PFSK-1 (cell line): ENCODE measurements around the gene COL23A1.

Source experiments
- FOXP2 ChIP-seq: optimal IDR thresholded peaks from 2 replicates; pipeline ENCODE3; 2011; ENCODE audit warnings: borderline replicate concordance, control low read depth, inconsistent platforms; ENCODE audit not compliant: insufficient read depth; ENCODE audit errors: extremely low read length, extremely low read depth
- POLR2AphosphoS5 ChIP-seq: IDR thresholded peaks from 2 replicates; pipeline ENCODE4 v1.6.1; 2012; ENCODE audit warnings: low read depth, mild to moderate bottlenecking, control low read depth, low read length, moderate library complexity
- REST ChIP-seq, 2 experiments: IDR thresholded peaks; 2 replicates each; pipeline versions ENCODE4 v1.6.1 to v1.8.0; 2011 to 2012; ENCODE audit warnings: low read depth in 2 of 2, low read length in 2 of 2, control low read depth in 1 of 2, inconsistent platforms in 1 of 2, mild to moderate bottlenecking in 1 of 2, moderate library complexity in 1 of 2; ENCODE audit not compliant: insufficient read depth in 1 of 2
- SIN3A ChIP-seq: IDR thresholded peaks from 2 replicates; pipeline ENCODE4 v1.6.1; 2012; ENCODE audit warnings: mild to moderate bottlenecking, low read length, moderate library complexity, borderline replicate concordance; ENCODE audit not compliant: insufficient read depth
- TAF1 ChIP-seq: IDR thresholded peaks from 2 replicates; pipeline ENCODE4 v1.6.1; 2012; ENCODE audit warnings: low read length, control low read depth, borderline replicate concordance; ENCODE audit not compliant: insufficient read depth

Gene COL23A1

DNA sequence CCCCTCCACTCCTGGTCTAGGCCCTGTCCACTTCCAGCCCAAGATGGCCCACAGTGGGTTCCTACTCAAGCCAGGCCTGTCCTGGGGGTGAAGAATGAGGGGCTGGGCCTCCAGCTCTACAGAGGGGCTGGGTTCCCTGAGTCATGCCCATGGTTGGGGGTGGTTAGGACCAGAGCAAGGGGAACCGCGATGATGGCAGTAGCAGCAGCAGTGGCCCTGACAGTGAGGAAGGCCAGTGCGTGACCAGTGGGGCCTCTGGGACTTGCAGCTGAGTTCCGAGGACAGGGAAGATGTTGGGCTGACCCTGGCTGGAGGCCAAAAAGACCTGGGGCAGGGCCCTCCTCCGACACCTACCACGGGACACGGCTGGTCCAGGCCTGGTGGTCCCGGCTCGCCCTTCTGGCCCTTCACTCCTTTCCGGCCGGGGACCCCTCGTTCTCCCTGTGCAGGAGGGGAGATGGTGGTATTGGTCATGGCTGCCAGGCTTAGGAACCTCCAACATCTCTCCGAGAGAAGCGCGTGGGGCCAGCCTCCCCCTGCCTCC, 348.4 kb downstream of the COL23A1 start:
- TF ChIP-seq TAF1, result no peak
- TF ChIP-seq POLR2AphosphoS5, result no peak

GRCh38 chr5:178241231-178241663, 348.9 kb downstream of the COL23A1 start:
- TF ChIP-seq TAF1, result no peak
- no peak for TF ChIP-seq REST (IDR thresholded peaks at IDR 0.05; ENCODE audit: insufficient read depth in 1 of 2, low read depth in 2 of 2, low read length in 2 of 2)
- no peak for TF ChIP-seq SIN3A
- TF ChIP-seq FOXP2, result no peak
- no peak for TF ChIP-seq POLR2AphosphoS5

GRCh38 chr5:178240766-178241165, 349.4 kb downstream of the COL23A1 start:
- TF ChIP-seq SIN3A (no peak), TAF1 (no peak), POLR2AphosphoS5 (no peak), REST (IDR thresholded peaks at IDR 0.05; ENCODE audit: insufficient read depth in 1 of 2, low read depth in 2 of 2, low read length in 2 of 2) (no peak), FOXP2 (no peak)

DNA sequence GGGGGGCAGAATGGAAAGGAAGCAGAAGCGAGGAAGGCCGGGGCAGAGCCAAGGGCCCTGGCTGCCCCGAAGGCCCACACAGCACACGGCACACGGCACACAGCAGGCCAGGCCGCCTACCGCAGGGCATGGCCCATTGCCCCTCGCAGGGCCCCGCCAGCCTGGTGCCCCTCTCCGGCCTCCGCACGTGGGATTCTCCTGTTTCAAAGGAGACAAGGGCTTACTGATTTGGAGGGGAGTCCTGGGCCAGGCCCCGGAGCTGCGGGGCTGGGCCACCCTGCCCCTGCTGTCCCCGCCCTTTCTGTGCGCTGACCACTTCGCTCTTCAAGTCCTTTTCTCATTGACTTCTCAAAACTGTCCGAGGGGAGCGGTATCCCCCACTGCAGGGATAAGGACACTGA, 349.9 kb downstream of the COL23A1 start:
- no peak for TF ChIP-seq POLR2AphosphoS5
- TF ChIP-seq REST (IDR thresholded peaks at IDR 0.05; ENCODE audit: insufficient read depth in 1 of 2, low read depth in 2 of 2, low read length in 2 of 2), result no peak
- TF ChIP-seq FOXP2, result no peak
- no peak for TF ChIP-seq SIN3A
- no peak for TF ChIP-seq TAF1

GRCh38 chr5:178239626-178240301, 350.4 kb downstream of the COL23A1 start:
- peak in 1 of 2 experiments; percentile 78; a peak in 2 of 4 replicates for TF ChIP-seq REST (IDR thresholded peaks at IDR 0.05; ENCODE audit: insufficient read depth in 1 of 2, low read depth in 2 of 2, low read length in 2 of 2)
